ENCODE data around the gene ADCY9.

DNA sequence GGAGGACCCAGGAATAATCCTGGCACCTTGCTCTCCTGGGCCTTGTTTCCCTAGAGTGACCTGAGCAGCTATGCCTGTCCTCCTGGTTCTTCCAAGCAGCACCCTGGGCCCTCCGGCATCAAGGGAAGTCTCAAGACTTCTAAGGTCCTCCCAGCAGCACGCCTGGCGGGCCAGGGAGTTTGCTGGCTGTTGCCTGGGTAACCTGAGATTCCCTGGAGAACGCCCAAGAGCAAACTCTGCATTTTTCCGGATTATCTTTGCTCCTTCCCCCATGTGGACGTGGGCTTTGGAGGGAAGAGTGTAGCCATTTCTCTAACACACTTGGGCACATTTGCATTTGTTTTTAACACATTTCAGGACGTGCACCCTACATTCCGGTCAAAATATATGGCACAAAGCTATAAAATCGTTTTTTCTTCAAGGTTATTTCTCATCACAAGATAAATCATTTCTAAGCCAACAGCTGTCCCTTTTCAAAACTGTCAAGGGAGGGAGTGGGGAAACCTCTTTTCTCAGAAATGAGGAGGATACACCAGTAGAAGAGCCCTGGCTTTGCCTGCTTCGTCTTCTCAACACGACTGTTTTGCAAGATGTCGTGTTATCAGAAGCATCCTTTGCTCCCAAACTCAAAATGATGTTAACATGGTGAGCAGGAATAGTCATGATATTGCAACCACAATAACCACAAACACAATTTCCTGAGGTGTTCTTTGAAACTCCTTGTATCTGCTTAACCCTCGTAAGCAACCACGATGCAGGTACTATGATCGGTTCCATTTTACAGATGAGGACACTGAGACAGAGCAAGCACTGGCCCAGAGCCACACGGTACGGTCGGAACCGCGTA, 116.5 kb downstream of the ADCY9 start:
- TF ChIP-seq, protein P1, sequence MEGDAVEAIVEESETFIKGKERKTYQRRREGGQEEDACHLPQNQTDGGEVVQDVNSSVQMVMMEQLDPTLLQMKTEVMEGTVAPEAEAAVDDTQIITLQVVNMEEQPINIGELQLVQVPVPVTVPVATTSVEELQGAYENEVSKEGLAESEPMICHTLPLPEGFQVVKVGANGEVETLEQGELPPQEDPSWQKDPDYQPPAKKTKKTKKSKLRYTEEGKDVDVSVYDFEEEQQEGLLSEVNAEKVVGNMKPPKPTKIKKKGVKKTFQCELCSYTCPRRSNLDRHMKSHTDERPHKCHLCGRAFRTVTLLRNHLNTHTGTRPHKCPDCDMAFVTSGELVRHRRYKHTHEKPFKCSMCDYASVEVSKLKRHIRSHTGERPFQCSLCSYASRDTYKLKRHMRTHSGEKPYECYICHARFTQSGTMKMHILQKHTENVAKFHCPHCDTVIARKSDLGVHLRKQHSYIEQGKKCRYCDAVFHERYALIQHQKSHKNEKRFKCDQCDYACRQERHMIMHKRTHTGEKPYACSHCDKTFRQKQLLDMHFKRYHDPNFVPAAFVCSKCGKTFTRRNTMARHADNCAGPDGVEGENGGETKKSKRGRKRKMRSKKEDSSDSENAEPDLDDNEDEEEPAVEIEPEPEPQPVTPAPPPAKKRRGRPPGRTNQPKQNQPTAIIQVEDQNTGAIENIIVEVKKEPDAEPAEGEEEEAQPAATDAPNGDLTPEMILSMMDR (IDR thresholded peaks at IDR 0.05; ENCODE audit: insufficient read depth, low read length), result no peak
- TF ChIP-seq POLR2AphosphoS5 (IDR thresholded peaks at IDR 0.05; ENCODE audit: low read depth) (no peak), SPI1 (IDR thresholded peaks at IDR 0.05; ENCODE audit: borderline replicate concordance, low read depth) (no peak), GABPA (IDR thresholded peaks at IDR 0.05; ENCODE audit: low read depth) (no peak)
- TF ChIP-seq, protein P2, sequence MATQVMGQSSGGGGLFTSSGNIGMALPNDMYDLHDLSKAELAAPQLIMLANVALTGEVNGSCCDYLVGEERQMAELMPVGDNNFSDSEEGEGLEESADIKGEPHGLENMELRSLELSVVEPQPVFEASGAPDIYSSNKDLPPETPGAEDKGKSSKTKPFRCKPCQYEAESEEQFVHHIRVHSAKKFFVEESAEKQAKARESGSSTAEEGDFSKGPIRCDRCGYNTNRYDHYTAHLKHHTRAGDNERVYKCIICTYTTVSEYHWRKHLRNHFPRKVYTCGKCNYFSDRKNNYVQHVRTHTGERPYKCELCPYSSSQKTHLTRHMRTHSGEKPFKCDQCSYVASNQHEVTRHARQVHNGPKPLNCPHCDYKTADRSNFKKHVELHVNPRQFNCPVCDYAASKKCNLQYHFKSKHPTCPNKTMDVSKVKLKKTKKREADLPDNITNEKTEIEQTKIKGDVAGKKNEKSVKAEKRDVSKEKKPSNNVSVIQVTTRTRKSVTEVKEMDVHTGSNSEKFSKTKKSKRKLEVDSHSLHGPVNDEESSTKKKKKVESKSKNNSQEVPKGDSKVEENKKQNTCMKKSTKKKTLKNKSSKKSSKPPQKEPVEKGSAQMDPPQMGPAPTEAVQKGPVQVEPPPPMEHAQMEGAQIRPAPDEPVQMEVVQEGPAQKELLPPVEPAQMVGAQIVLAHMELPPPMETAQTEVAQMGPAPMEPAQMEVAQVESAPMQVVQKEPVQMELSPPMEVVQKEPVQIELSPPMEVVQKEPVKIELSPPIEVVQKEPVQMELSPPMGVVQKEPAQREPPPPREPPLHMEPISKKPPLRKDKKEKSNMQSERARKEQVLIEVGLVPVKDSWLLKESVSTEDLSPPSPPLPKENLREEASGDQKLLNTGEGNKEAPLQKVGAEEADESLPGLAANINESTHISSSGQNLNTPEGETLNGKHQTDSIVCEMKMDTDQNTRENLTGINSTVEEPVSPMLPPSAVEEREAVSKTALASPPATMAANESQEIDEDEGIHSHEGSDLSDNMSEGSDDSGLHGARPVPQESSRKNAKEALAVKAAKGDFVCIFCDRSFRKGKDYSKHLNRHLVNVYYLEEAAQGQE (IDR thresholded peaks at IDR 0.05; ENCODE audit: insufficient replicate concordance, low read depth), result no peak
